A549 (cell line): ENCODE data around the gene SLCO2B1. TPM values are rescaled to one million over a fixed set of nuclear protein-coding genes. Genes with fewer than 3 reads are reported as not detected.

Experiments used
- ATAC-seq, 2 experiments: fragments of 200-7000 bp in 1 of 2; fragments of >200 bp in 1 of 2; cut with Nextera tagmentation in 1 of 2; cut with Tn5 transposase in 1 of 2; 3 replicates each; pipeline versions ENCODE4 v1.8.0 to v1.9.1; 2018 to 2020; ENCODE audit warnings: mild to moderate bottlenecking in 1 of 2, moderate library complexity in 1 of 2
- CTCF ChIA-PET: fragments of 300-600 bp; sonication (Branson Sonifier 250); formaldehyde crosslinking; extraction: SDS; loops from one replicate; lab custom pipeline; 2021; ENCODE audit warnings: antibody characterized with exemption, inconsistent platforms; lab: Yijun Ruan, JAX
- POLR2A ChIA-PET: fragments of 350-600 bp; formaldehyde crosslinking; extraction: SDS; loops from one replicate; lab custom pipeline; 2021; ENCODE audit warnings: antibody characterized with exemption, inconsistent platforms; lab: Yijun Ruan, JAX
- DNase-seq, 2 experiments: peaks; one replicate each; pipeline versions ENCODE4 v3.0.0 to v3.0.0-alpha.2; 2011 to 2016; ENCODE audit warnings: low read depth in 1 of 2, low spot score in 1 of 2
- FAIRE-seq: peaks from 2 replicates; lab custom pipeline; 2011; peaks lifted over from hg19 to GRCh38; lab: Jason Lieb, UNC
- H3K27ac ChIP-seq, 2 experiments: fragments of >200 bp; sonication (Bioruptor Twin); formaldehyde crosslinking; 3 replicates each; pipeline ENCODE4 v1.5.1; 2016 to 2017
- H3K4me1 ChIP-seq: fragments of >200 bp; sonication (Bioruptor Twin); formaldehyde crosslinking; 3 replicates; pipeline ENCODE4 v1.6.1; 2016
- H3K4me2 ChIP-seq: fragments of >200 bp; sonication (Bioruptor Twin); formaldehyde crosslinking; 3 replicates; pipeline ENCODE4 v1.6.1; 2016
- H3K4me3 ChIP-seq: fragments of >200 bp; sonication (Bioruptor Twin); formaldehyde crosslinking; 3 replicates; pipeline ENCODE4 v1.5.1; 2016
- H3K9me3 ChIP-seq: fragments of >200 bp; sonication (Bioruptor Twin); formaldehyde crosslinking; 3 replicates; pipeline ENCODE4 v1.6.1; 2016
- CEBPB ChIP-seq, 2 experiments: fragments of >200 bp in 1 of 2; sonication (Bioruptor Twin) in 1 of 2; formaldehyde crosslinking in 1 of 2; IDR thresholded peaks; 2 replicates each; pipeline ENCODE4 v1.6.1; 2012 to 2016
- CHD2 ChIP-seq: fragments of 150-350 bp; IDR thresholded peaks from 2 replicates; pipeline ENCODE4 v1.6.1; 2014; ENCODE audit warnings: low read length; ENCODE audit not compliant: partially characterized antibody
- EHF ChIP-seq: fragments of 250-450 bp; sonication (Bioruptor Pico); IDR thresholded peaks from 2 replicates; pipeline ENCODE4 v1.5.0; 2020; ENCODE audit warnings: mild to moderate bottlenecking
- EHMT2 ChIP-seq: fragments of 200-600 bp; sonication (generic); IDR thresholded peaks from 2 replicates; pipeline ENCODE4 v1.6.1; 2016; ENCODE audit warnings: antibody characterized with exemption, low read depth, mild to moderate bottlenecking, moderate library complexity
- FOSL2 ChIP-seq, 2 experiments: fragments of 450-650 bp in 1 of 2; fragments of >200 bp in 1 of 2; sonication (Bioruptor Twin) in 1 of 2; formaldehyde crosslinking; IDR thresholded peaks; 2 replicates each; pipeline versions ENCODE4 v1.5.0 to v1.6.1; 2016 to 2020; ENCODE audit warnings: mild to moderate bottlenecking in 1 of 2, moderate library complexity in 1 of 2
- FOXS1 ChIP-seq: fragments of 250-450 bp; sonication (Bioruptor Pico); IDR thresholded peaks from 2 replicates; pipeline ENCODE4 v1.5.0; 2020; ENCODE audit warnings: mild to moderate bottlenecking, moderate library complexity
- GATA3 ChIP-seq: IDR thresholded peaks from 2 replicates; pipeline ENCODE4 v1.6.1; 2012; ENCODE audit warnings: borderline replicate concordance
- HEYL ChIP-seq: fragments of 250-450 bp; sonication (Bioruptor Pico); IDR thresholded peaks from 2 replicates; pipeline ENCODE4 v1.8.0; 2021; ENCODE audit warnings: mild to moderate bottlenecking, moderate library complexity
- HOXB5 ChIP-seq: fragments of 250-450 bp; sonication (Bioruptor Pico); IDR thresholded peaks from 2 replicates; pipeline ENCODE4 v1.5.0; 2020; ENCODE audit warnings: mild to moderate bottlenecking, moderate library complexity
- KDM5A ChIP-seq: fragments of 200-600 bp; sonication (generic); IDR thresholded peaks from 2 replicates; pipeline ENCODE4 v1.6.1; 2016; ENCODE audit warnings: antibody characterized with exemption, mild to moderate bottlenecking
- MYC ChIP-seq: IDR thresholded peaks from 2 replicates; pipeline ENCODE4 v1.6.1; 2012; ENCODE audit warnings: mild to moderate bottlenecking, inconsistent platforms, low read length, improper control_type of control experiment, borderline replicate concordance
- NFE2L2 ChIP-seq: fragments of 150-350 bp; conservative IDR thresholded peaks from 2 replicates; pipeline ENCODE4 v1.6.1; 2014; ENCODE audit warnings: low read length
- RFX5 ChIP-seq: fragments of 450-650 bp; IDR thresholded peaks from 2 replicates; pipeline ENCODE4 v1.7.1; 2014; ENCODE audit warnings: antibody characterized with exemption, mild to moderate bottlenecking, moderate library complexity
- SMC3 ChIP-seq: fragments of >200 bp; sonication (Bioruptor Twin); formaldehyde crosslinking; IDR thresholded peaks from 3 replicates; pipeline ENCODE4 v1.6.1; 2018; ENCODE audit warnings: inconsistent platforms
- TFCP2L1 ChIP-seq: fragments of 250-450 bp; sonication (Bioruptor Pico); IDR thresholded peaks from 2 replicates; pipeline ENCODE4 v1.5.0; 2021; ENCODE audit warnings: mild to moderate bottlenecking
- ZNF302 ChIP-seq: fragments of 250-450 bp; sonication (Bioruptor Pico); IDR thresholded peaks from 2 replicates; pipeline ENCODE4 v1.9.0; 2021; ENCODE audit warnings: inconsistent platforms, mild to moderate bottlenecking, moderate library complexity
- ZSCAN20 ChIP-seq: fragments of 250-450 bp; sonication (Bioruptor Pico); IDR thresholded peaks from 2 replicates; pipeline ENCODE4 v1.8.0; 2022; ENCODE audit warnings: mild to moderate bottlenecking, moderate library complexity
- WGBS: methylation state at CpG from one replicate; pipeline ENCODE4 v1.1.6; 2017; ENCODE audit errors: missing lambda C conversion rate; 5-methylcytosine and 5-hydroxymethylcytosine counted together
- polyA plus RNA-seq, 4 experiments: library from polyadenylated mRNA; depleted of rRNA in 3 of 4; stranded (reverse); fragments of >200 nt; fragmentation: RNase III in 1 of 4; extraction: RNeasy Plus Mini Kit Qiagen cat#74134 plus additional on column Dnase treatment in 1 of 4; gene quantifications; 2 replicates in 3 of 4; 3 replicates in 1 of 4; pipeline ENCODE4 v1.2.3, GENCODE V29; 2011 to 2017
- TF ChIP-seq, protein P1 (sequence below): fragments of 150-350 bp; IDR thresholded peaks from 2 replicates; pipeline ENCODE4 v1.6.1; 2014; ENCODE audit warnings: low read depth, mild to moderate bottlenecking, low read length
- TF ChIP-seq, protein P2 (sequence below): fragments of 250-450 bp; sonication (Bioruptor Pico); IDR thresholded peaks from 2 replicates; pipeline ENCODE4 v1.5.0; 2021; ENCODE audit warnings: mild to moderate bottlenecking, moderate library complexity, borderline replicate concordance
- TF ChIP-seq, protein P3 (sequence below): fragments of >200 bp; sonication (Bioruptor Twin); formaldehyde crosslinking; IDR thresholded peaks from 3 replicates; pipeline ENCODE4 v1.5.1; 2016

The SLCO2B1 gene
- polyA plus RNA-seq, 2 of the 4 experiments (the other 2 are of a cell fraction), result 4.9 to 5.2 TPM

DNA sequence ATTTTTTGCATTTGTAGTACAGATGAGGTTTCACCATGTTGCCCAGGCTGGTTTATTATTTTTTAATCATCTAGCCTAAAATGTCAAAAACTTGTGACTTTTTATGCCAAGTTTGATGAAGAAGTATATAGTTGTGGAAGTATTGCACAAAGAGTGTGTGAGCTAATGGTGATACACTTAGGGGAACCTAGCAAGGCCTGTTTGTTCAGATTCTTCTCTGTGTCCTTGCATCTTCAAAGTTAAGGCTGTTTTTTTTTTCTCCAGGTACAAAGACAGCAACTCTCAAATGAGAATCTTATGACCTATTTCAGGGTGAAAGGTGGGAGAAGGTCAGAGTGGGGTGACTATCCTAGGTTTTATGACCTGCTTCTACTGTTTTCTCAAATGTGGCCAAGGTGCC is 7.3 kb downstream of the SLCO2B1 start:
- ChIA-PET CTCF (interaction anchor here (1.1 to 12.6 kb wide), 3 partner anchors 16 to 122 kb away, joined by 3 to 162 read pairs (median 4); no protein-coding TSS in a partner anchor), POLR2A (no interaction called here)
- Histone ChIP-seq H3K4me2 (no peak overlapping the region), H3K27ac (no peak overlapping the region)
- no peak for TF ChIP-seq GATA3
- TF ChIP-seq EHMT2, result no peak
- TF ChIP-seq MYC, result no peak
- no peak for TF ChIP-seq ZSCAN20
- no peak for TF ChIP-seq EHF (CRISPR knock-in tag)
- no peak for TF ChIP-seq NFE2L2
- no peak for TF ChIP-seq TFCP2L1 (CRISPR knock-in tag)
- no peak for TF ChIP-seq CEBPB (IDR thresholded peaks at IDR 0.05)
- TF ChIP-seq FOXS1 (CRISPR knock-in tag), result no peak
- TF ChIP-seq SMC3, result no peak
- TF ChIP-seq, protein P1, sequence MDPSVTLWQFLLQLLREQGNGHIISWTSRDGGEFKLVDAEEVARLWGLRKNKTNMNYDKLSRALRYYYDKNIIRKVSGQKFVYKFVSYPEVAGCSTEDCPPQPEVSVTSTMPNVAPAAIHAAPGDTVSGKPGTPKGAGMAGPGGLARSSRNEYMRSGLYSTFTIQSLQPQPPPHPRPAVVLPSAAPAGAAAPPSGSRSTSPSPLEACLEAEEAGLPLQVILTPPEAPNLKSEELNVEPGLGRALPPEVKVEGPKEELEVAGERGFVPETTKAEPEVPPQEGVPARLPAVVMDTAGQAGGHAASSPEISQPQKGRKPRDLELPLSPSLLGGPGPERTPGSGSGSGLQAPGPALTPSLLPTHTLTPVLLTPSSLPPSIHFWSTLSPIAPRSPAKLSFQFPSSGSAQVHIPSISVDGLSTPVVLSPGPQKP, result no peak
- TF ChIP-seq FOSL2 (IDR thresholded peaks at IDR 0.05), result no peak
- no peak for TF ChIP-seq FOSL2 (CRISPR knock-in tag; IDR thresholded peaks at IDR 0.05)
- TF ChIP-seq KDM5A, result no peak
- TF ChIP-seq, protein P2, sequence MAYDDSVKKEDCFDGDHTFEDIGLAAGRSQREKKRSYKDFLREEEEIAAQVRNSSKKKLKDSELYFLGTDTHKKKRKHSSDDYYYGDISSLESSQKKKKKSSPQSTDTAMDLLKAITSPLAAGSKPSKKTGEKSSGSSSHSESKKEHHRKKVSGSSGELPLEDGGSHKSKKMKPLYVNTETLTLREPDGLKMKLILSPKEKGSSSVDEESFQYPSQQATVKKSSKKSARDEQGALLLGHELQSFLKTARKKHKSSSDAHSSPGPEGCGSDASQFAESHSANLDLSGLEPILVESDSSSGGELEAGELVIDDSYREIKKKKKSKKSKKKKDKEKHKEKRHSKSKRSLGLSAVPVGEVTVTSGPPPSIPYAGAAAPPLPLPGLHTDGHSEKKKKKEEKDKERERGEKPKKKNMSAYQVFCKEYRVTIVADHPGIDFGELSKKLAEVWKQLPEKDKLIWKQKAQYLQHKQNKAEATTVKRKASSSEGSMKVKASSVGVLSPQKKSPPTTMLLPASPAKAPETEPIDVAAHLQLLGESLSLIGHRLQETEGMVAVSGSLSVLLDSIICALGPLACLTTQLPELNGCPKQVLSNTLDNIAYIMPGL (CRISPR knock-in tag), result no peak
- no peak for TF ChIP-seq HEYL (CRISPR knock-in tag)
- no peak for TF ChIP-seq RFX5
- TF ChIP-seq, all 56 proteins: peak for 0
- peaks cover 25% of the 10 kb centered on the region for H3K4me1 ChIP-seq
- FAIRE-seq (no peak), ATAC-seq (no peak), DNase-seq (no peak)
- no peaks in the 10 kb centered on the region; the same call in 2 of the 3 replicates for H3K9me3 ChIP-seq
- no peak overlapping the region for H3K4me3 ChIP-seq

DNA sequence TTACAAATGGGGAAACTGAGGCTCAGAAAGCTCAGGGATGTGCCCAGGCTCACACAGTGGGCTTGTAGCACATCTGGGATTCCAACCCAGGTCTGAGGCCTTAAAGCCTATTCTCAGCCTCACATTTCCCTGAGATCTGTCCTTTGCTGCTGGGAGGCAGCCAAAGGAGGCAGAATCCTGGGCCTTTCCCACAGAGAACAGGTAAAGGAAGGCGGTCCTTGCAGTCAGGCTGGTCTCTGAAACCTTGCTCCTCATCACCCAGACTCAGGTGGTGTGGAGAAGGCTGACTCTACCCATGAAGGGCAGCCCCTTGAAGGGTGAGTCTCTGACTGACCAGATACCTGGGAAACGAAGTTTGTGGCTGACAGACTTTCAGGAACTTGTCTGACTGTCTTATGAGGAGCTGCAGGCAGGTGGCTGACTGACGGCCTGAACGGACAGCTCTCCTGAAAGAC is 7.8 kb downstream of the SLCO2B1 start:
- TF ChIP-seq CEBPB (IDR thresholded peaks at IDR 0.05) (no peak), HOXB5 (CRISPR knock-in tag) (no peak), CHD2 (no peak), ZNF302 (CRISPR knock-in tag) (no peak), NFE2L2 (no peak)
- TF ChIP-seq, protein P3, sequence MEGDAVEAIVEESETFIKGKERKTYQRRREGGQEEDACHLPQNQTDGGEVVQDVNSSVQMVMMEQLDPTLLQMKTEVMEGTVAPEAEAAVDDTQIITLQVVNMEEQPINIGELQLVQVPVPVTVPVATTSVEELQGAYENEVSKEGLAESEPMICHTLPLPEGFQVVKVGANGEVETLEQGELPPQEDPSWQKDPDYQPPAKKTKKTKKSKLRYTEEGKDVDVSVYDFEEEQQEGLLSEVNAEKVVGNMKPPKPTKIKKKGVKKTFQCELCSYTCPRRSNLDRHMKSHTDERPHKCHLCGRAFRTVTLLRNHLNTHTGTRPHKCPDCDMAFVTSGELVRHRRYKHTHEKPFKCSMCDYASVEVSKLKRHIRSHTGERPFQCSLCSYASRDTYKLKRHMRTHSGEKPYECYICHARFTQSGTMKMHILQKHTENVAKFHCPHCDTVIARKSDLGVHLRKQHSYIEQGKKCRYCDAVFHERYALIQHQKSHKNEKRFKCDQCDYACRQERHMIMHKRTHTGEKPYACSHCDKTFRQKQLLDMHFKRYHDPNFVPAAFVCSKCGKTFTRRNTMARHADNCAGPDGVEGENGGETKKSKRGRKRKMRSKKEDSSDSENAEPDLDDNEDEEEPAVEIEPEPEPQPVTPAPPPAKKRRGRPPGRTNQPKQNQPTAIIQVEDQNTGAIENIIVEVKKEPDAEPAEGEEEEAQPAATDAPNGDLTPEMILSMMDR, result no peak
- WGBS, result 71% methylated on average over 4 of the region's 4 CpGs
- ATAC-seq, result no peak
- CTCF ChIA-PET, result interaction anchor here (0.8 to 12.6 kb wide), 4 partner anchors 16 to 121 kb away, joined by 3 to 162 read pairs (median 4); no protein-coding TSS in a partner anchor
- POLR2A ChIA-PET, result no interaction called here
- H3K27ac ChIP-seq, result no peak overlapping the region; a peak in 1 of 6 replicates
- no peaks in the 10 kb centered on the region; the same call in 2 of the 3 replicates for H3K9me3 ChIP-seq
- H3K4me2 ChIP-seq, result no peak overlapping the region
- peaks cover 25% of the 10 kb centered on the region for H3K4me1 ChIP-seq
- no peak for DNase-seq
- no peak for FAIRE-seq
- no peak overlapping the region for H3K4me3 ChIP-seq
